TTC549 (cell line): ENCODE data around the gene DRAM1.
"Not testable (repeated sequence)": the region's sequence is repeated elsewhere in the genome, so short reads cannot be mapped to it uniquely, and the experiment has no call there.

ENCODE experiments used
- FAIRE-seq: peaks from 2 replicates; lab custom pipeline; 2012; peaks lifted over from hg19 to GRCh38; lab: Jason Lieb, UNC

Gene DRAM1

DNA sequence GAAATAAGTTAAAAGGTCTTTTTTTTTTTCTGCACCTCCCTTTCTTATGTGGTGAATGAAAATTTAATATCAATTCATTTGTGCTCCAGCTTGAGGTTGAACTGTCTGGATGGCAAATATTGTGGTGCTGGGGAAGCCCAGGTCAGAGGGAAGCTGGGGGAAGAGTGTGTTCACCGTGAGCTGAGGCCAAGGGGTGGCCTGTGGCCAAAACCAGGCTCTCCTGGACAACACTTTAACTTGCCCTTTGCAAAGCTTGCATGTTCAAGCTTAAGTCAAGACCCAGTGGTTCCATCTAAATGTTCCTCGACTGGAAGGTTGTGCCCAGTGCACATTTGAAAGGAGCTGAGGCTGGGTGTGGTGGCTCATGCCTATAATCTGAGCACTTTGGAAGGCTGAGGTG, 28.8 kb downstream of the DRAM1 start:
- FAIRE-seq: no peak

DNA sequence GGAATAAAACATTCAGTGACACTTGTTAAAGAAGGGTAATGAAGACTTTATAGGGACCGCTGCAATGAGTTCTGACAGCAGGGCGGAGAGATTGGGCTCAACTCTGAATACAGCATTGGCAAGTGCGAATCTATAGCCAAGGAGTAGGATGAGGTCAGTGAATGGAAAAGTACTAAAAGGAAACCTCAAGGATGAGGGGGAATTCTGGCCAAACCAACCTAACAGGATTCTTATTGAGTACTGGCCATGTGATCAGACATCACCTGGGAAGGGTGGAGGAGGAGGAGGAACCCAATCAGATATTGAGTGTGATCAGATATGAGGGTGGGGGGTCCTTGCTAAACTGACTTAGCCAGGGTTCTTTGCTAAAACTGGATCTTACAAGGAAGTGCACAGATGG, 31.0 kb downstream of the DRAM1 start:
- FAIRE-seq: no peak

DNA sequence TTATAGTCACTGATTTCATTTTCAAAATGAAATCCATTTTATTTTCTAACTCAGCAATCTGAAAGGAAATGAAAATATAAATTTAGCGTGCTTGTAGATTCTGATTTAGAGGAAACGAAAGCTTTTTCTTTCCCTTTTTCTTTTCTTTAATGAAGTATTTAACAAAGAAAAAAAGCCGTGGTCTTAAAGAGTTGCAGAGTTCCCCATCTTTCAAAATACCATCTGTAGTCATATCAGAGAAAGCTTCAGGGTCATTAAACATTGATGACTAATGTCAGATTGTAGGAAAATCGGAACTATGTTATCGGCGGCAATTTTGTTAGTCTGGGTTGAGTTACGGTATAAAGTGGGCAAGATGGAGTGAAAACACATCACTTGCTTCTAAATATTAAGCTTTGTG, 32.3 kb downstream of the DRAM1 start:
- no peak for FAIRE-seq

DNA sequence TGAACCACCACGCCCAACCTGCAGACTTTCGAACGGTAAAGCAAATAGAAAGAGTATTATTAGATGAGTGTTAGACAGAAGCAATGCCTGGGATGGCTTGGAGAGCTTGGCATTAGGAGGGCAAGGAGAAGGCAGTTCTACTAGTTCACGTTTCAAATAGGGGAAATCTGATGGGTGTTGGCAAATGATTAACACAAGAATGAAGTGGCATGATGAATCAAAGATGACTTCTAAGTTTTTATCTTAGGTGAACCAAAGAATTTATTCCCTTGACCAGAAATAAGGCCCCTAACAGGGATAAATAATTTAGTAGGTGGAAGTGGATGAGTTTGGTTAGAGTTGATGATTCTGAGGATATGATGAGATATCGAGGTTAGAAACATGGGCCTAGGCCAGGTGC, 38.5 kb downstream of the DRAM1 start:
- FAIRE-seq: no peak

DNA sequence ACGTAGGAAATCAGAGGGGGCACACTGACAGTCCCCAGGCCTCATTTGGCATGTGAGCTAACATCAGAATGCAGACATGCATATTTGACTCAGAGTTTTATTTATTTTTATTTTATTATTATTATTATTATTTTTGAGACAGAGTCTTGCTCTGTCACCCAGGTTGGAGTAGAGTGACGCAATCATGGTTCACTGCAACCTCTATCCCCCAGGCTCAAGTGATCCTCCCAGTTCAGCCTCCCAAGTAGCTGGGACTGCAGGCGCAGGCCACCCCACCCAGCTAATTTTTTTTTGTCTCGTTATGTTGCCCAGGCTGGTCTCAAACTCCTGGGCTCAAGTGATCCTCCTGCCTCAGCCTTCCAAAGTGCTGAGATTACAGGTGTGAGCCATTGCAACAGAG, 41.4 kb downstream of the DRAM1 start:
- not testable (repeated sequence) for FAIRE-seq

DNA sequence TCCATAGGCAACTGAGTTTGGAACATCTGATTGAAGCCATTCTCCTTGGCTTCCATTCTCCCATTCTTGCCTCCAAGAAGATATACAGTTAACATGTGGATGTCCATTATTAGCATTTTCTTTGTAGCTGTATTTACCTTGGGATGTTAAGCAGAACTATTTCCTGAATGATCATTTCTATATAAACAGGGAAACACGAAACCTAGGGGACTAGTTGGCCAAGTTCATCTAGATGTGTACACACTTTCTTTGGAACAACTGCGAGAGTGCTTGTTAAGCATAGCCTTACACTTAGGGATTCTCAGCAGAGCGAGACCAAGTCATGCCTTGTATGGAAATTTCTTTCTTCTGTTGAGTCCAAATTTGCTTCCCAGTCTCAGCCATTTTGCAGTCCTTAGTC, 42.1 kb downstream of the DRAM1 start:
- FAIRE-seq: no peak

DNA sequence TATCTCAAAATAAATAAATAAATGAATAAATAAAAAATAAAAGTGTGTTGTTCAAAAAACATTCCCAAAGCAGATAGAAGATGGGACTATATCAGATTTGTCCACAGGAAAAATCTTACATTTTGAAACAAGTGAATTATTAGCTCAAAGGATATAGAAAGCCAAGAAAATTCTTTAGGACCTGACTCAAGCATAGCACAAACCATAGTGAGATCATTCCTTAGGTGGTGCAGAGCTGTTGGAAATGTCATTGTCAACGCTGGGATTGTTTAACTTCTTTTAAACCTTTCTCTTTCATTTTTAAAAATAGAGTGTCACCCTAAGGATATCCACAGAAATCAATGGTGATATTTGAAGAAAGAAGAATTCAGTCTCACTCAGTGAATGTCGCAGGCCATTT, 43.5 kb downstream of the DRAM1 start:
- no peak for FAIRE-seq

DNA sequence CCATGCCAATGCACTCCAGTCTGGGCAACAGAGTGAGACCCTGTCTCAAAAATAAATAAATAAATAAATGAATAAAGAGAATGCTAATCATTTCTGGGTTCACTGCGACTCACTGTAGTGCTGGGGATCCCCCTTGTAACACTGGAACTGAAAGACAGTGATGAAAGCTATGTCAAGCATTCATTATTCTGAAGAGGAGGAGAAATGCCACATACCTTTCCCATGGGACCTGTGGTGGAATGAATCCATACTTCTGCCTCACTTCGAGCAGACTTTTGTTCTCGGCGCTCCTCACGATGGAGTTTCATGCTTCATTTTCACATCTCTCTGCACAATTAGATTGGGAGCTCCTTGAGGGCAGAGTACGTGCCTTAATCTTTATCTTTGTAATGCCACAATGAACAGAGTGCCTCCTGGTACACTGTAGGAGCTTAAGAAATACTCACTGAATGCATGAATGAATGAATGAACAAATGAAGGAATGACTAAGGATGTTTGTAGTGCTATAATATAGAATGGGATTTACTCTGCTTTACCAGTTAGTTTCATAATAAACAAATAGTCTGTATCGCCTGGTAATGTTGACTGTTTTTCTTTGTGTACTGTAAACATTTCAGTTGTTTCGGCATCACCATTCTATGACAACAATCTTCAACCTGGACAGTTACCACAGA, 45.8 kb downstream of the DRAM1 start:
- no peak for FAIRE-seq

DNA sequence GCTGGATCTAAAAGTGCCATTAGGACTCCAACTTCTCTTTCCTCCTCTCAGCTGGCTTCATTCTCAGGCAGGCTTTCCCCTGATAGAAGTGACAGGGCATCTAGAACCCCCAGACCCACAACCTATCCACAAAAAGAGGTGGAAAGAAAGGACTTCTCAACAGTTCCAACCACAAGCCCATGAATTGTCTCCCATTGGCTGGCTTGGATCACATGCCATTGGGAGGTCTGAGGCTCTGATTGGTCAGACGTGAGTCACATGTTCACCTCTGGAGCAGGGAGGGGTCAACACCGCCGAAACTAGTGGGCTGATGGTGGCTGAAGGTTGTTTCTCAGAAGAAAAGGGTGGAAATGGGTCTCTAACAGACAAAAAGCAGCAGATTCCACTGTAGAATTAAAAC, 47.2 kb downstream of the DRAM1 start:
- no peak for FAIRE-seq

DNA sequence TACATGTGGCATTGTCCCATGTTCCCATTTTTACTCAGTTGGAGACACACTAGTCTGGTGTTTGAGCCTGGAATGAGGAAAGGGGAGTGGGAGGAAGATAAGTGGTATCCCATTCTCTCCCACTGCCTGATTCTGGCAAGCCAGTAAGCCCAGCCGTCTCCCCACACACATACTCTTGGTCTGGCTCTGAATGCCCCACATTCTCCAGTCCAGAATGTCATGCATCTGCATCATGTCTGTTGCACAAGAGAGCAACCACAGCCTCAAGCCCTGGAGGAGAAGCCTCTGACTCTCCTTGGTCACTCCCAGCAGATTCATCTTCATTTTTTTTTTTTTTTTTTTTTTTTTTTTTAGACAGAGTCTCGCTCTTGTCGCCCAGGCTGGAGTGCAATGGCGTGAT, 48.0 kb downstream of the DRAM1 start:
- no peak for FAIRE-seq

DNA sequence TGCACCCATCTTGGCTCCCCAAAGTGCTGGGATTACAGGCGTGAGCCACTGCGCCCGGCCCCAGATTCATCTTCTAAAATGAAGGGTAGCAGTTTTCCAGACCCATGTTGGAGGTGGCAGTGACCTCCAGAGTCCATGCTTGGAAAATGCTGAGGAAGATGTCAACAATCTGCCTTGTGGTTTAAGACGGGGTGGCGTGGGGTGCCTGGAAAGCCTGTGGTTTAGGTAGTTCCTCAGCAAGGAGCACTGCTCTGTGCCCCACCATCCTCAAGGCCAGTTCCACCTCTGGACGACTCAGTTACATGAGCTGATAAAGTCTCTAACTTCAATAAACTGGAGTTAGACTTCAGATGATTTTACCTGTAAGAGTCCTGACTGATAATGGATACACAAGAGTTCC, 48.6 kb downstream of the DRAM1 start:
- FAIRE-seq: no peak

DNA sequence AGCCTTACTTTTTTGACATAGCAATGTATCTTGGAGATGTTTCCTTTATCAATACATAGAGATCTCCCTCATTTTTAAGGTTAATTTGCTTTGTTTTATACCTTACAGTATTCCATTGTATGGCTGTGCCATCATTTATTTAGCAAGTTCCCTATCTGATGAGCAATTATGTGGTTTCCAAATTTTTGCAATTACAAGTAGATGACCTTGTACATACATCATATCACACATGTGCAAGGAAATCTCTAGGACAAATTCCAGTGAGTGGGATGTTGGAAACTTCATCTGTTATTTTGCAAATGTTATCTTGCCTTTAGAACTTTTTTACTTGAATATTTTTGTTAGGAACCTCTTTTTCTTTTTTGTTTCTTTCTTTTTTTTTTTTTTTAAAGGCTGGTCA, 49.7 kb downstream of the DRAM1 start:
- FAIRE-seq: no peak

DNA sequence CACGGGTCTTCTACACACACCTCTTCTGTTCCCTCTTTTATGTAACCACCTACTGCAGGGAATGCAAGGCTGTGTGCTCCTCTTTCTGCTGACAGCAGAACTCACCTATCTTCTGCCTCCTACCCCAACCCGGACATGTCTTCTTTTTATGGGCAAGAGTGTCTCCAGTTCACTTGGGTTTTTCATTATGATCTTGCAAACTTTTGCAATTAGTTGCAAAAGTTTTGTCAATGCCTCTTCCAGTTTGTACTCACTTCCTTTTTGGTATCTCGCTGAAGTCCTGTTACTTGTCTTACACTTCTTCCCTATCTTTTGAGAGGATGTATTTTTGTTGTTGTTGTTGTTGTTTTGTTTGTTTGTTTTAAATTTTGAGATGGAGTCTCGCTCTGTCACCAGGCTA, 50.6 kb downstream of the DRAM1 start:
- no peak for FAIRE-seq

DNA sequence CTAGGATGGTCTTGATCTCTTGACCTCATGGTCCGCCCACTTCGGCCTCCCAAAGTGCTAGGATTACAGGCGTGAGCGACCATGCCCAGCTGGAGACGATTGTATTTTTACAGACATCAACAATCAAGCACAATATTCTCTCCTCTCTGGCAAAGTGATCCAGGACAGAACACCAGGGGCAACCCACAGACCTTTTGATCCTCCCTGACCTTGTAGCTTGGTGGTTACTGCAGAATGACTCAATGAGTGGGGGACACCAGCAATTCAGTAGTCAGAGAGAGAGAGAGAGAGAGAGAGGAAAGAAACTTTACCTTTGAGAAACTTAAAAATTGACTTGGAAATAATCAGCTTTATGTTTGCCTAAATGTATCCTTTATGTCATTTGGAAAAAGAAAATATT, 51.2 kb downstream of the DRAM1 start:
- no peak for FAIRE-seq

DNA sequence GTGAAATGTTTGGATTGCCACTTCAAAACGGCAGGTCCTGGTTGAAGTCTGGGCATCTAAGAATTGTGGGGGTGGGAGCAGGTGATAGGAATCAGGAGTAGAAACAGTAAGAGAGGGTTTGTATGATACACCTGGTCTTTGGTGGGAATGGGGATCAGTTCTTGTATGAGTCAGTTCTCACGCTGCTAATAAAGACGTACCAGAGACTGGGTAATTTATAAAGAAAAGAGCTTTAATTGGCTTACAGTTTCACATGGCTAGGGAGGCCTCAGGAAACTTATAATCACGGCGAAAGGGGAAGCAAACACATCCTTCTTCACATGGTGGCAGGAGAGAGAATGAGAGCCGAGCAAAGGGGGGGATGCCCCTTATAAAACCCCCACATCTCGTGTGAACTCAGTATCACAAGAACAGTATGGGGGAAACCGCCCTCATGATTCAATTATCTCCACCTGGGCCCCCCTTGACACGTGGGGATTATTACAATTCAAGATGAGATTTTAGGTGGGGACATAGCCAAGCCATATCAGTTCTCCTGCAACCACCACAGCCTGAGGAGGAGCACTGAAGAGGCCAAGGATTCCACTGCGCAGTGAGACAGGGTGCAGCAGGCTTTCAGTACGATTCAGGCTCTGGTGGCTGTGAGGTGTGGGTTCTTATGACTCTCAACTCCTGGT, 52.1 kb downstream of the DRAM1 start:
- FAIRE-seq: no peak

DNA sequence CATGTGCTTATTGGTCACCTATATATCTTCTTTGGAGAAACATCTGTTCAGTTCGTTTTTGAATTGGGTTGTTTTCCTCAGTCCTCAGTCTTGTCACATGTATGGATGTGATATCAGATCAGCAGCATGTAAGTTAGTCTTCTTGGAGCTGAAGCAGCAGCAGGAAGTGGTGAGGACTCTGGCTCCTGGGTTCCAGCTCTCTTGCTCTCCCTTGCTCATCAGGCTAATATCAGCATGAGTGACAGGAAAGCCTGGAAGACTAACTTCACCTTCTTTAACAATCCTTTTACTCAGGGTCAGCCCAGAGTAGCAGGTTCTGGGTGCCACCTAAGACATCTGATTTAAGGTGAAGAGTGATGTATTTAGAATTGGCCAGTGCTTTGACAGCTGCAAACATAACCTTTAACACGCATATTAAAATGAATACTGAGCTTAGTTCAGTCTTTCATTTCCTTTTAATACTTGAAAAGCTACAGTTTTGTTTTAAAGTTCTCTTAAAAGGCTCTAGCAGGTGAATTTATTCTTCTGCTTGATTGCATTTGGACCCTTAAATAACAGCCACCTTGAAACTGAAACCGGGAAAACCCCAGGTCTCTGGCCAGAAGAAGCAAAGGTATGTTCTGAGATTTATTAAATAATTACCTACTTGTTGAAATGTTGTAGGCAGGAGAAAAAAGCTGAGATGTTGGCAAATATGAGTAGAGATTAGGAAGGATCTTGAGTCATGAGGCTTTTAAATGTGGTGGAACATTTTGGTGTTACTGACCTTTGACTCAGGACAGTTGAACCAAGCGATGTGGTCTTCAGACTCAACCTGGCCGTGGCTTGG, 54.3 kb downstream of the DRAM1 start:
- no peak for FAIRE-seq

DNA sequence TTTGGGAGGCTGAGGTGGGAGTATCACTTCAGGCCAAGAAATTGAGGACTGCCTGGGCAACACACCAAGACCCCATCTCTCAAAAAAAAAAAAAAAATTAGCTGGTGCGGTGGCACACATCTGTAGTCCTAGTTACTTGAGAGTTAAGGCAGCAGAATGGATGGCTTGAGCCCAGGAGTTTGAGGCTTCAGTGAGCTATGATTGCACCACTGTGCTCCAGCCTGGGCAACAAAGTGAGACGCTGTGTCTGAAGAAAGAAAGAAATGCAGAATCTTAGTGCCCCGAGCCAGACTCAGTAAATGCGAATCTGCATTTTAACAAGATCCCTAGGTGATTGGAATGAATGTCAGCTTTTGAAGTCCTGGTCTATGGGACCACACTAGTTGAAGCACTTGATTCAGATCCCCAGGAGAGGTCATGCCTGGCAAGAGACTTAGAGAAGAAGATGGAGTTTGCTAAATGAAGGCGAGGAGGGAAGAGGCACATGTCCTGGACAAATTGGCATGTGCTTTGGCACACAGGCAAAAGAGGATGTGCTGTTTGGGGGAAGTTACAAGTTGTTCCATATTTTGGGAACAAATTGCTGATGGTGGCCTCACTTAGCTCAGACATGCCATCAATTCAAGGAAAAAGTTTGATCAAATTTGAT, 56.6 kb downstream of the DRAM1 start:
- FAIRE-seq: no peak

DNA sequence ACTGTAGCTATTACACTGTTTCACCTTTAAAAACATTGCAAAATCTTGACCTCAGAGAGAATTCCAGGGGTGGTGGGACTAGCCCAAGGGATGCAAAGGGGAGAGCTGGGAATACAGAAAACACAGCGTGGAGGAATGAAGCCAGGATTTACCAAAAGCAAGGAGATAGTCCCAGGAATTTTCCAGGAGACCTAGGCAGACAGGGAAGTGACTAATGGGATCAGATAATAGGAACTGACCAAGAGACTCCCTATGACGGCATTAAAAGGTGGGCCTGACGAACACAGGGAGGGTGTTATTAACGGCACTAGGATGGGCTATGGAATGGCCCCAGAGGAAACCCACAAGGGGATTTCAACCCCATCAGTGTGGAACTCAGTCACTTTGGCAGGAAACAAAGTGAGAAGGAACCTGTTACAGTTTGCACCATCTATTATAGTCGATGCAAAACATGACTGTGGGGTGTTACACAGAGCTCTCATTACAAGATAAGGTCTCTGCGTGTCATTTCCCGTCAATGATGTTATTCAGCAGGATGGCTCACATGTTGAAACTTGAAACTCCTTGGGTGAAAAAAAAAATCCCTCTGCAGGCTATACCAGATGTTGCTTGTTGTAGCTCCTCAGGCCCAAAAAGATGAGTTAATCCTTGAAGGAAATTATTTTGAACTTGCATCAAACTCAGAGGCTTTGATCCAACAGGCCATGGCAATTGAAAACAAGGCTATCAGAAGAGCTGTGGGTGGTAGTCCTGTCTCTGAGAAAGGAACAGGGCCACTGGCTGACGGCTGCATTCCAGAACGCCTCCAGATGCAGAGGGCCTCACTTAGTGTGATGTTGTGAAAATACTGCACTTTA, 58.7 kb downstream of the DRAM1 start:
- FAIRE-seq: no peak

DNA sequence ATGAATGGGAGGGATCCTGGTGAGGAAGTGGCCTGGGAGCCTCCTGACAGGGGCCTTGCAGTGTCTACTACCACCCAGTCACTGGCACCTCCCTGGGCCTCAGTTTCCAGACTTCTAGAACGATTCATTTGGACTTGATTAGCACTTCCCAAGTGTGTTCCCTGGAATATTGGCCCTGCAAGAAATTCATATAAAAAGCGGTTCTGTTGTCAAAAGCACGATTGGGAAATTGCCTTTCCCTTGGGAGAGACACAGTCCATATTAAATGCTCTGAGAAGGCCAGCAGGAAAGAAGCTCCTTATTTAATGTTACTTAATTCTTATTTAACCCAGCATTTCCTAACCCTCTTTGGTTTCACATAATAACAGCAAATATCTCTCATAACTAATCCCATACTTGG, 61.9 kb downstream of the DRAM1 start:
- FAIRE-seq: no peak

DNA sequence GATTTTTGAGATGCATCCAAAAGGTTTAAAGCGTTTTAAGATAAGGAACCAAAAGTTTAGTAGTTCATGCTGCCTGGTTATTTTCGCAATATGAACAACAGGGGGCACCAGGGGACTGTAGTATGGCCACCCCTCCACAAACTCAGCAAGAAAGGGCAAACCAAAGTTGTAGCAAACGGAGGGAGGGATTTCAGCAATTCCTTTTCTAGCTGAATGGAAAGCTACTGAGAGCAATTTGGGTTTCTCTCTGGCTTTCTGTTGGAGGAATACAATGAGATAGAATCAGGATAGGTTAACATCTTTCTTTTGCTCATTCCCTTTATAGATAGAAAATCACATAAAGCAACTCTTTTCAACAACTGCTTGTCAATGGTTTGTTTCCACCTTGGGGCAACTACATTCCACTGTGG, 62.5 kb downstream of the DRAM1 start:
- FAIRE-seq: peak; percentile 29

DNA sequence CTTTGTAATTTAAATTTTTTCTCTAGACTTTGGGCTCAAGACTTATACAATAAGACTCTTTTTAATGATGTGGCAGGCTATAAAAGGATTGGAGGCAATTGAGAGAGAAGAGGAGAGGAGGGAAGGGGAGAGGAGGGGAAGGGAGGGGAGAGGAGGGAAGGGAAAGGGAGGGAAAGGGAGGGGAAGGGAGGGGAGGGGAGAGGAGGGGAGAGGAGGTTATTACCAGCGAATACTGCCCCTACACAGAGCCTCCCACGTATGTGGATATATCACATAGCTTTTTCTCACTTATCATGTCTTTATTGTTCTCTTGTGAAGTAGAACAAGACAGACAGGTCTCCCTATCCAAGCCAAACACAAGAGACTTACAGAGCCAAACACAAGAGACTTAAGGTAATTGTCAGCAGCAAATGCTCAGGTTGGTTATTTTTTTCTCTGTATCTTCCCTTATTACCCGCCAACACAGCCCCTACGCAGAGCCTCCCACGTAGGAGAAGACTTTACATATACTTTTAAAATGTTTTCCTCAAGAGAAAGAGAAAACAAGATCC, 63.1 kb downstream of the DRAM1 start:
- FAIRE-seq: no peak
